ENCODE results near the gene EMX1. TPM values are rescaled to one million over a fixed set of nuclear protein-coding genes. Genes with fewer than 3 reads are reported as not detected.

Gene EMX1
- total RNA-seq, 4 donors from 2014 or later = 0.21 TPM; not detected in 3

GRCh38 chr2:72953976-72954375 is 36.7 kb downstream of the EMX1 start:
- no peak overlapping the region for H3K27ac ChIP-seq
- intact Hi-C loops (cut with DNase I; ENCODE audit: low total_unique reads) = no loop called here
- H3K4me3 ChIP-seq = no peak overlapping the region
- no peaks in the 10 kb centered on the region for H3K9me3 ChIP-seq
- no peaks in the 10 kb centered on the region for H3K27me3 ChIP-seq
- DNase-seq = no peak
- H3K4me1 ChIP-seq = no peaks in the 10 kb centered on the region
- H3K36me3 ChIP-seq = no peaks in the 10 kb centered on the region
- no peak for TF ChIP-seq POLR2A (IDR thresholded peaks at IDR 0.05)
- TF ChIP-seq CTCF (IDR thresholded peaks at IDR 0.05) = no peak

- no peak overlapping the region for H3K27ac ChIP-seq
- no peaks in the 10 kb centered on the region for H3K27me3 ChIP-seq
- intact Hi-C loops (cut with DNase I; ENCODE audit: low total_unique reads) = no loop called here
- H3K36me3 ChIP-seq = no peaks in the 10 kb centered on the region
- H3K4me3 ChIP-seq = no peak overlapping the region
- H3K9me3 ChIP-seq = no peaks in the 10 kb centered on the region
- H3K4me1 ChIP-seq = no peaks in the 10 kb centered on the region
- no peak for DNase-seq
- no peak for TF ChIP-seq CTCF (IDR thresholded peaks at IDR 0.05)
- TF ChIP-seq POLR2A (IDR thresholded peaks at IDR 0.05) = no peak
Observed at GRCh38 chr2:72954376-72955227, 37.3 kb downstream of the EMX1 start.

- no peak for DNase-seq
- Histone ChIP-seq H3K4me1 (no peaks in the 10 kb centered on the region), H3K36me3 (no peaks in the 10 kb centered on the region)
Observed at GRCh38 chr2:72955228-72956049, 38.1 kb downstream of the EMX1 start.

GRCh38 chr2:72956050-72956395 is 38.7 kb downstream of the EMX1 start:
- Histone ChIP-seq H3K27ac (no peak overlapping the region), H3K9me3 (no peaks in the 10 kb centered on the region), H3K27me3 (no peaks in the 10 kb centered on the region), H3K4me3 (no peak overlapping the region), H3K4me1 (no peaks in the 10 kb centered on the region), H3K36me3 (no peaks in the 10 kb centered on the region)
- no peak for TF ChIP-seq CTCF (IDR thresholded peaks at IDR 0.05)
- no peak for TF ChIP-seq POLR2A (IDR thresholded peaks at IDR 0.05)
- DNase-seq = no peak
- intact Hi-C loops (cut with DNase I; ENCODE audit: low total_unique reads) = no loop called here

More at GRCh38 chr2:72955228-72956049, 38.1 kb downstream of the EMX1 start:
- TF ChIP-seq CTCF (IDR thresholded peaks at IDR 0.05) (no peak), POLR2A (IDR thresholded peaks at IDR 0.05) (no peak)
- H3K27me3 ChIP-seq = no peaks in the 10 kb centered on the region
- intact Hi-C loops (cut with DNase I; ENCODE audit: low total_unique reads) = no loop called here
- H3K9me3 ChIP-seq = no peaks in the 10 kb centered on the region
- H3K27ac ChIP-seq = no peak overlapping the region
- H3K4me3 ChIP-seq = no peak overlapping the region

GRCh38 chr2:72956936-72957335 is 39.6 kb downstream of the EMX1 start:
- TF ChIP-seq CTCF (IDR thresholded peaks at IDR 0.05) = no peak
- TF ChIP-seq POLR2A (IDR thresholded peaks at IDR 0.05) = no peak
- intact Hi-C loops (cut with DNase I; ENCODE audit: low total_unique reads) = no loop called here

More at GRCh38 chr2:72956936-72957335, 39.6 kb downstream of the EMX1 start:
- Histone ChIP-seq H3K36me3 (no peaks in the 10 kb centered on the region), H3K27ac (no peak overlapping the region), H3K27me3 (no peaks in the 10 kb centered on the region), H3K4me1 (no peaks in the 10 kb centered on the region), H3K4me3 (no peak overlapping the region), H3K9me3 (no peaks in the 10 kb centered on the region)
- no peak for DNase-seq
